HL-60/S4 (cell line): Measurements from ENCODE around the gene TANK.
"Not testable (repeated sequence)": the region's sequence is repeated elsewhere in the genome, so short reads cannot be mapped to it uniquely, and the experiment has no call there.

Source experiments
- in situ Hi-C: fragments of 300-500 bp; cut with MboI; formaldehyde crosslinking; loops from 2 replicates; pipeline ENCODE4 v1.14.3; 2022; ENCODE audit warnings: low sequenced_read_pairs

The TANK gene

GRCh38 chr2:161165811-161166210 is 5.6 kb downstream of the TANK start:
- in situ Hi-C loops = no loop called here

- in situ Hi-C loops = no loop called here
These were observed 6.5 kb downstream of the TANK start for GRCh38 chr2:161166538-161167409.

GRCh38 chr2:161169335-161169734 is 9.1 kb downstream of the TANK start:
- in situ Hi-C loops = no loop called here

- in situ Hi-C loops = no loop called here
These were observed 10.1 kb downstream of the TANK start for GRCh38 chr2:161170377-161170776.

GRCh38 chr2:161170958-161171932 is 11.0 kb downstream of the TANK start:
- in situ Hi-C loops = no loop called here

GRCh38 chr2:161172901-161173540 is 12.8 kb downstream of the TANK start:
- in situ Hi-C loops = no loop called here

- in situ Hi-C loops = no loop called here
These were observed 13.4 kb downstream of the TANK start for GRCh38 chr2:161173541-161174194.

- in situ Hi-C loops = no loop called here
These were observed 17.7 kb downstream of the TANK start for GRCh38 chr2:161177969-161178368.

- in situ Hi-C loops = no loop called here
These were observed 18.5 kb downstream of the TANK start for GRCh38 chr2:161178756-161179155.

- in situ Hi-C loops = no loop called here
These were observed 29.8 kb downstream of the TANK start for GRCh38 chr2:161190050-161190449.

- in situ Hi-C loops = not testable (repeated sequence)
These were observed 35.4 kb downstream of the TANK start for GRCh38 chr2:161195602-161196001.

GRCh38 chr2:161199912-161200701 is 39.9 kb downstream of the TANK start:
- in situ Hi-C loops = no loop called here

- in situ Hi-C loops = no loop called here
These were observed 44.6 kb downstream of the TANK start for GRCh38 chr2:161204846-161205245.

GRCh38 chr2:161206471-161207032 is 46.3 kb downstream of the TANK start:
- in situ Hi-C loops = no loop called here

GRCh38 chr2:161207941-161208340 is 47.7 kb downstream of the TANK start:
- in situ Hi-C loops = no loop called here

GRCh38 chr2:161208527-161209139 is 48.4 kb downstream of the TANK start:
- in situ Hi-C loops = no loop called here

GRCh38 chr2:161209902-161210301 is 49.7 kb downstream of the TANK start:
- in situ Hi-C loops = no loop called here

GRCh38 chr2:161217597-161218185 is 57.5 kb downstream of the TANK start:
- in situ Hi-C loops = no loop called here

GRCh38 chr2:161219211-161219610 is 59.0 kb downstream of the TANK start:
- in situ Hi-C loops = no loop called here
